ENCODE data around the gene TUBA1B.

The TUBA1B gene

GRCh38 chr12:49154221-49154620 lies 23.0 kb upstream of the TUBA1B start:
- Histone ChIP-seq H3K36me3 (ENCODE audit: control insufficient read depth, low read length) (no peaks in the 10 kb centered on the region), H3K4me3 (ENCODE audit: low read length) (no peak overlapping the region), H3K79me2 (ENCODE audit: control insufficient read depth, low read length) (no peaks in the 10 kb centered on the region), H3F3A (ENCODE audit: control insufficient read depth, insufficient read depth) (no peaks in the 10 kb centered on the region), H3K27me3 (ENCODE audit: control insufficient read depth, low read length) (no peaks in the 10 kb centered on the region), H4K20me1 (ENCODE audit: control insufficient read depth, insufficient read depth, low read depth, low read length) (no peaks in the 10 kb centered on the region), H3K9me2 (replicated peaks; ENCODE audit: control insufficient read depth, low read length) (no peaks in the 10 kb centered on the region), H3K4me2 (ENCODE audit: low read length) (no peak overlapping the region), H3K27ac (ENCODE audit: low read depth, low read length) (no peak overlapping the region), H3K9me3 (ENCODE audit: control insufficient read depth, insufficient read depth, low read length) (no peaks in the 10 kb centered on the region), H3K4me1 (ENCODE audit: control insufficient read depth, low read length) (no peaks in the 10 kb centered on the region)
- no peak for TF ChIP-seq EZH2phosphoT487 (IDR thresholded peaks at IDR 0.05; ENCODE audit: borderline replicate concordance, low read length)
- no peak for TF ChIP-seq CTCF (IDR thresholded peaks at IDR 0.05; ENCODE audit: low read depth, low read length, poor library complexity, severe bottlenecking)

- Histone ChIP-seq H3K9me2 (replicated peaks; ENCODE audit: control insufficient read depth, low read length) (no peaks in the 10 kb centered on the region), H4K20me1 (ENCODE audit: control insufficient read depth, insufficient read depth, low read depth, low read length) (no peaks in the 10 kb centered on the region), H3F3A (ENCODE audit: control insufficient read depth, insufficient read depth) (no peaks in the 10 kb centered on the region), H3K79me2 (ENCODE audit: control insufficient read depth, low read length) (peaks cover 12% of the 10 kb centered on the region), H3K27ac (ENCODE audit: low read depth, low read length) (no peak overlapping the region), H3K27me3 (ENCODE audit: control insufficient read depth, low read length) (no peaks in the 10 kb centered on the region), H3K36me3 (ENCODE audit: control insufficient read depth, low read length) (no peaks in the 10 kb centered on the region), H3K4me1 (ENCODE audit: control insufficient read depth, low read length) (peaks cover 5% of the 10 kb centered on the region), H3K4me3 (ENCODE audit: low read length) (no peak overlapping the region), H3K9me3 (ENCODE audit: control insufficient read depth, insufficient read depth, low read length) (no peaks in the 10 kb centered on the region), H3K4me2 (ENCODE audit: low read length) (no peak overlapping the region)
- no peak for TF ChIP-seq CTCF (IDR thresholded peaks at IDR 0.05; ENCODE audit: low read depth, low read length, poor library complexity, severe bottlenecking)
- TF ChIP-seq EZH2phosphoT487 (IDR thresholded peaks at IDR 0.05; ENCODE audit: borderline replicate concordance, low read length) = no peak
Observed at GRCh38 chr12:49147384-49147783, 16.2 kb upstream of the TUBA1B start.

- H3K9me3 ChIP-seq (ENCODE audit: control insufficient read depth, insufficient read depth, low read length) = no peaks in the 10 kb centered on the region
- H4K20me1 ChIP-seq (ENCODE audit: control insufficient read depth, insufficient read depth, low read depth, low read length) = no peaks in the 10 kb centered on the region
- no peak overlapping the region for H3K27ac ChIP-seq (ENCODE audit: low read depth, low read length)
- no peaks in the 10 kb centered on the region for H3F3A ChIP-seq (ENCODE audit: control insufficient read depth, insufficient read depth)
- TF ChIP-seq CTCF (IDR thresholded peaks at IDR 0.05; ENCODE audit: low read depth, low read length, poor library complexity, severe bottlenecking) (no peak), EZH2phosphoT487 (IDR thresholded peaks at IDR 0.05; ENCODE audit: borderline replicate concordance, low read length) (no peak)
- H3K9me2 ChIP-seq (replicated peaks; ENCODE audit: control insufficient read depth, low read length) = no peaks in the 10 kb centered on the region
- no peaks in the 10 kb centered on the region for H3K27me3 ChIP-seq (ENCODE audit: control insufficient read depth, low read length)
- no peak overlapping the region for H3K4me3 ChIP-seq (ENCODE audit: low read length)
- peaks cover 5% of the 10 kb centered on the region for H3K4me1 ChIP-seq (ENCODE audit: control insufficient read depth, low read length)
- peaks cover 12% of the 10 kb centered on the region for H3K79me2 ChIP-seq (ENCODE audit: control insufficient read depth, low read length)
- H3K4me2 ChIP-seq (ENCODE audit: low read length) = no peak overlapping the region
- H3K36me3 ChIP-seq (ENCODE audit: control insufficient read depth, low read length) = no peaks in the 10 kb centered on the region
Observed at GRCh38 chr12:49146406-49146805, 15.2 kb upstream of the TUBA1B start.

GRCh38 chr12:49144384-49144783 lies 13.2 kb upstream of the TUBA1B start:
- no peaks in the 10 kb centered on the region for H3F3A ChIP-seq (ENCODE audit: control insufficient read depth, insufficient read depth)
- H3K9me2 ChIP-seq (replicated peaks; ENCODE audit: control insufficient read depth, low read length) = no peaks in the 10 kb centered on the region
- H4K20me1 ChIP-seq (ENCODE audit: control insufficient read depth, insufficient read depth, low read depth, low read length) = no peaks in the 10 kb centered on the region
- H3K4me2 ChIP-seq (ENCODE audit: low read length) = no peak overlapping the region
- no peak for TF ChIP-seq CTCF (IDR thresholded peaks at IDR 0.05; ENCODE audit: low read depth, low read length, poor library complexity, severe bottlenecking)
- TF ChIP-seq EZH2phosphoT487 (IDR thresholded peaks at IDR 0.05; ENCODE audit: borderline replicate concordance, low read length) = no peak
- peaks cover 5% of the 10 kb centered on the region for H3K4me1 ChIP-seq (ENCODE audit: control insufficient read depth, low read length)
- H3K27ac ChIP-seq (ENCODE audit: low read depth, low read length) = no peak overlapping the region
- H3K4me3 ChIP-seq (ENCODE audit: low read length) = no peak overlapping the region
- H3K27me3 ChIP-seq (ENCODE audit: control insufficient read depth, low read length) = no peaks in the 10 kb centered on the region
- no peaks in the 10 kb centered on the region for H3K36me3 ChIP-seq (ENCODE audit: control insufficient read depth, low read length)
- H3K9me3 ChIP-seq (ENCODE audit: control insufficient read depth, insufficient read depth, low read length) = no peaks in the 10 kb centered on the region
- H3K79me2 ChIP-seq (ENCODE audit: control insufficient read depth, low read length) = peaks cover 12% of the 10 kb centered on the region

Data from DOHH2 (cell line).